PC-3 (cell line): ENCODE measurements around the gene RNF166.

Experiments used
- EZH2 ChIP-seq: fragments of 300-600 bp; sonication (generic); IDR thresholded peaks from one replicate; pipeline ENCODE4 v1.6.1; 2017; ENCODE audit warnings: antibody characterized with exemption, mild to moderate bottlenecking, low read length; ENCODE audit not compliant: unreplicated experiment
- EZH2phosphoT487 ChIP-seq: fragments of 300-600 bp; sonication (generic); IDR thresholded peaks from 2 replicates; pipeline ENCODE4 v1.6.1; 2018; ENCODE audit warnings: mild to moderate bottlenecking, antibody characterized with exemption, low read length, borderline replicate concordance
- TF ChIP-seq, protein P1 (sequence below): fragments of 300-600 bp; sonication (generic); conservative IDR thresholded peaks from 2 replicates; pipeline ENCODE4 v1.5.1; 2017; ENCODE audit warnings: antibody characterized with exemption, low read depth, mild to moderate bottlenecking, low read length

DNA sequence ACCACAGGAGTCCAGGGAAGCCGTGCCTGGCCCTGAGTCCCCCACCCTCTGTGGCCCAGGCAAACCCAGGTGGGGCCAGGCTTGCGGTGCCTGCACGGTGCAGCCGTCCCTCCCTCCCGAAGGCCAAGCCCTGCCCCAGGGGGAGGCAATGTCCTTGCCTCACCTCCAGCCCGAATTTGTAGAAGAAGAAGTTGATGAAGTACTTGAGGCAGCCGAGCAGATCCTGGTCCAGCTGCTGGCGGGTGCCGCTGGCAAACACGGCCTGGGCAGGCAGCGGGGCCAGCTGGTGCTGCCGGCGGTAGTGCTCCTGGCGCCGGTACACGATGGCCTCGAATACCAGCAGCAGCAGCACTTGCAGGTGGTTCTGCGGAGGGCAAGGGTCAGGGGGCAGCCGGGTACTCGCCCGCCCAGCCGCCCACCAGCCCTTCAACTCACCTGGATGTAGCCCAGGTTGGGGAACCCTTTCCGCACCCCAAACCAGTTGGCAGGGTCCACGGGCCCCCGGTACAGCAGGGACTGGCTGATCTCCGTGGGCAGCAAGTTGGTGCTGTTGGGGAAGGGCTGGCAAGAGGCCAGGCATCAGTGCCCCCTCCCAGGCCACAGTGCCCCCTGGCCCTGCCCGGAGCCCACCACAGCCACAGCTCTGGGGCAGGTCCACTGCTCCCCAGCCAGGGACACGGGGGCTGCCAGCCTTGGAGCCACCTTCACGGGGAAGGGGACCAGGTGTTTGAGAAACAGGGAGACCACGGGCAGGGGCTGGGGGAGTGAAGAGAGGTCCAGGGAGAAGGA is 26.2 kb upstream of the RNF166 start:
- TF ChIP-seq, protein P1, sequence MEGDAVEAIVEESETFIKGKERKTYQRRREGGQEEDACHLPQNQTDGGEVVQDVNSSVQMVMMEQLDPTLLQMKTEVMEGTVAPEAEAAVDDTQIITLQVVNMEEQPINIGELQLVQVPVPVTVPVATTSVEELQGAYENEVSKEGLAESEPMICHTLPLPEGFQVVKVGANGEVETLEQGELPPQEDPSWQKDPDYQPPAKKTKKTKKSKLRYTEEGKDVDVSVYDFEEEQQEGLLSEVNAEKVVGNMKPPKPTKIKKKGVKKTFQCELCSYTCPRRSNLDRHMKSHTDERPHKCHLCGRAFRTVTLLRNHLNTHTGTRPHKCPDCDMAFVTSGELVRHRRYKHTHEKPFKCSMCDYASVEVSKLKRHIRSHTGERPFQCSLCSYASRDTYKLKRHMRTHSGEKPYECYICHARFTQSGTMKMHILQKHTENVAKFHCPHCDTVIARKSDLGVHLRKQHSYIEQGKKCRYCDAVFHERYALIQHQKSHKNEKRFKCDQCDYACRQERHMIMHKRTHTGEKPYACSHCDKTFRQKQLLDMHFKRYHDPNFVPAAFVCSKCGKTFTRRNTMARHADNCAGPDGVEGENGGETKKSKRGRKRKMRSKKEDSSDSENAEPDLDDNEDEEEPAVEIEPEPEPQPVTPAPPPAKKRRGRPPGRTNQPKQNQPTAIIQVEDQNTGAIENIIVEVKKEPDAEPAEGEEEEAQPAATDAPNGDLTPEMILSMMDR: no peak
- TF ChIP-seq EZH2 (no peak), EZH2phosphoT487 (no peak)
